PFSK-1 (cell line): ENCODE data around the gene KIRREL3.

Source experiments
- FOXP2 ChIP-seq: optimal IDR thresholded peaks from 2 replicates; pipeline ENCODE3; 2011; ENCODE audit warnings: borderline replicate concordance, control low read depth, inconsistent platforms; ENCODE audit not compliant: insufficient read depth; ENCODE audit errors: extremely low read length, extremely low read depth
- POLR2AphosphoS5 ChIP-seq: IDR thresholded peaks from 2 replicates; pipeline ENCODE4 v1.6.1; 2012; ENCODE audit warnings: low read depth, mild to moderate bottlenecking, control low read depth, low read length, moderate library complexity
- REST ChIP-seq, 2 experiments: IDR thresholded peaks; 2 replicates each; pipeline versions ENCODE4 v1.6.1 to v1.8.0; 2011 to 2012; ENCODE audit warnings: low read depth in 2 of 2, low read length in 2 of 2, control low read depth in 1 of 2, inconsistent platforms in 1 of 2, mild to moderate bottlenecking in 1 of 2, moderate library complexity in 1 of 2; ENCODE audit not compliant: insufficient read depth in 1 of 2
- SIN3A ChIP-seq: IDR thresholded peaks from 2 replicates; pipeline ENCODE4 v1.6.1; 2012; ENCODE audit warnings: mild to moderate bottlenecking, low read length, moderate library complexity, borderline replicate concordance; ENCODE audit not compliant: insufficient read depth
- TAF1 ChIP-seq: IDR thresholded peaks from 2 replicates; pipeline ENCODE4 v1.6.1; 2012; ENCODE audit warnings: low read length, control low read depth, borderline replicate concordance; ENCODE audit not compliant: insufficient read depth

The KIRREL3 gene

DNA sequence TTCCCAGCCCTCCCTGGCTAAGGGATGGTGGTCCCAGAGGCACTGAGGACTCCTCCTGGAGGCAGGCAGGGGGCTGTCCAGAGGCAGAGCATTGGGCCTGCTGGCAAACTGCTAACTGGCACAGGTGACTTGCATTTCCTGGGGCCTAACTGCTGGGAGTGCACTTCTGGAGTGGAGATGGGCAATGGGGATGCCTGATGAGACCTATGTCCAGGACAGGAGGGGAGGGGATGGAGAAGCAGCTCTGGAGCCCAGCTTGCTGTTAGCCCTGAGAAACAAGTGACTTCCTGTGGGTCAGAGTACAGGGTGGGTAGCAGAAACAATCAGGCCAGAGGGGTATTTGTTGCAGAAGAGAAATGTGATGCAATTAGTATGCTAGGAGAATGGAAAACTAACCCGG lies 391.9 kb downstream of the KIRREL3 start:
- TF ChIP-seq FOXP2 (no peak), POLR2AphosphoS5 (no peak), TAF1 (no peak), REST (IDR thresholded peaks at IDR 0.05; ENCODE audit: insufficient read depth in 1 of 2, low read depth in 2 of 2, low read length in 2 of 2) (no peak), SIN3A (no peak)

DNA sequence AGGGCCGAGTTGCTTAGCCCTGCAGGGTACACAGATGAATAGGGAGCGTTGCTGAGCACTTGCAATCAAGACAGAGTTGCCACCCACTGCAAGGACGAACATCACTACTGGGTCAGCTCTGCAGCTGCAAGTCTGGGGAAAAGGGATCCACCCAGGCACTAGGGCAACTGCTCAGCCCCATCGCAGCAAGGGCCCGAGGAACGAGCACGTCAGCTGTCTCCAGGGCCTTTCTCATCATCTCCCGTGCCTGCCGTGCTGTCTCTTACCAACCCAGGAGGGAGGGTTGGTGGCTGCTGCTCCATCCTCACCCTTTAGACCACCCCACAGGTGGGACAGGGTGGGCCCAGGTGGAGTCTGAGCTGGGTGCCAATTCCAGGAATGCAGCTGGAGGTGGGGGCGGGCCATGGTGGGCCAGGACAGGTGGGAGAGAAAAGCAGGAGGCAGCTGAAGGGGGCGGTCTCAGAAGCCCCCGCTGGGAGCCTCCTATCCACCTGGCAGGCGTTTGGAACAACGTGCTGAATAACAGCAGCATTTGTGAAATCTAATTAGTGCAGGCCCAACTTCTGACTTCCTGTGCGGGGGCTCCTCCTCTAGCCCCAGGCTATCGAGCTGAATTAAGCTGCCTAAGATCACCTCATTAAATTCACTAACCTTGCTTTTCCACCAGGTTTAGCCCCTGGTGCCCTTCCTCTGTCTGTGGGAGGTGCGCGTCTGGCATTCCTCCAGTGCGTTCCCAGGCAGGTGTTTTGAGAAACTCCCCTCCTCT lies 392.6 kb downstream of the KIRREL3 start:
- no peak for TF ChIP-seq FOXP2
- TF ChIP-seq TAF1: no peak
- TF ChIP-seq REST (IDR thresholded peaks at IDR 0.05; ENCODE audit: insufficient read depth in 1 of 2, low read depth in 2 of 2, low read length in 2 of 2): no peak
- TF ChIP-seq POLR2AphosphoS5: no peak
- no peak for TF ChIP-seq SIN3A

- TF ChIP-seq POLR2AphosphoS5: no peak
- no peak for TF ChIP-seq TAF1
- TF ChIP-seq SIN3A: no peak
- TF ChIP-seq REST (IDR thresholded peaks at IDR 0.05; ENCODE audit: insufficient read depth in 1 of 2, low read depth in 2 of 2, low read length in 2 of 2): 0 out of 4 replicates have a peak, but pooled peaks of 1 of the 2 experiments have one; percentile 13
- no peak for TF ChIP-seq FOXP2
Observed at GRCh38 chr11:126607374-126607773, 393.2 kb downstream of the KIRREL3 start.

- TF ChIP-seq TAF1 (no peak), REST (IDR thresholded peaks at IDR 0.05; ENCODE audit: insufficient read depth in 1 of 2, low read depth in 2 of 2, low read length in 2 of 2) (no peak), FOXP2 (no peak), POLR2AphosphoS5 (no peak), SIN3A (no peak)
Observed at GRCh38 chr11:126606484-126606883, 394.1 kb downstream of the KIRREL3 start.
